ENCODE results near the gene ARHGAP26. TPM values are rescaled to one million over a fixed set of nuclear protein-coding genes. Genes with fewer than 3 reads are reported as not detected.

ARHGAP26 gene
- total RNA-seq, 1 donor = 1.7 TPM

DNA sequence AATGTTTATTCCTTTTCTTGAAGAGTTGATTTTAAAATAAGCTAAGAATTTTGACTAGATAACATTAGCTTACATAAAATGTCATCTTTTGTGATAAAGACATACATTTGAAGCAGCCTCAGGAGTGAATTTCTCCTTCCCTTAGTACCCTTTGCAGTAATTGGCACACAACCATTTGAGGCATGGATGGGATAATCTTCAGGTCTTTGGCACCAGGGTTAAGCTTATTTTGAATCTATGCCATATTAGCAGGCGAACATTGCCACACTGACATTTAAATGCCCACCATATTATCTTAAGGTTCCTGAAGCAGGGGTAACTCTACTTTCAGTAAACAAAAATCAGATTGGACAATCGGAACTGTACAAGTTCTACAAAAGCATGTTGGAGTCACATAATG, 507.4 kb downstream of the ARHGAP26 start:
- TF ChIP-seq, protein P1, sequence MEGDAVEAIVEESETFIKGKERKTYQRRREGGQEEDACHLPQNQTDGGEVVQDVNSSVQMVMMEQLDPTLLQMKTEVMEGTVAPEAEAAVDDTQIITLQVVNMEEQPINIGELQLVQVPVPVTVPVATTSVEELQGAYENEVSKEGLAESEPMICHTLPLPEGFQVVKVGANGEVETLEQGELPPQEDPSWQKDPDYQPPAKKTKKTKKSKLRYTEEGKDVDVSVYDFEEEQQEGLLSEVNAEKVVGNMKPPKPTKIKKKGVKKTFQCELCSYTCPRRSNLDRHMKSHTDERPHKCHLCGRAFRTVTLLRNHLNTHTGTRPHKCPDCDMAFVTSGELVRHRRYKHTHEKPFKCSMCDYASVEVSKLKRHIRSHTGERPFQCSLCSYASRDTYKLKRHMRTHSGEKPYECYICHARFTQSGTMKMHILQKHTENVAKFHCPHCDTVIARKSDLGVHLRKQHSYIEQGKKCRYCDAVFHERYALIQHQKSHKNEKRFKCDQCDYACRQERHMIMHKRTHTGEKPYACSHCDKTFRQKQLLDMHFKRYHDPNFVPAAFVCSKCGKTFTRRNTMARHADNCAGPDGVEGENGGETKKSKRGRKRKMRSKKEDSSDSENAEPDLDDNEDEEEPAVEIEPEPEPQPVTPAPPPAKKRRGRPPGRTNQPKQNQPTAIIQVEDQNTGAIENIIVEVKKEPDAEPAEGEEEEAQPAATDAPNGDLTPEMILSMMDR (IDR thresholded peaks at IDR 0.05; ENCODE audit: insufficient read depth, low read depth, low read length) = no peak
- DNase-seq (ENCODE audit: low read depth) = no peak
- no peak overlapping the region for H3K4me3 ChIP-seq (ENCODE audit: low read depth, low read length)

Other genes starting within 250 kb of the ARHGAP26 start
- gene FGF1, start 84.3 kb upstream of the ARHGAP26 start, total RNA-seq = 8.7 and 16.0 TPM in 2 replicates